Measurements from ENCODE around the gene ADGRG3. TPM values are rescaled to one million over a fixed set of nuclear protein-coding genes. Genes with fewer than 3 reads are reported as not detected.
A peak's percentile ranks its signal among the peaks of the same experiment; 100 is the strongest.

ADGRG3 gene
- total and polyA plus RNA-seq, 9 of the 15 experiments (the other 6 are each of a cell fraction or from before 2014, with no cell fraction given), result 0.09 to 0.52 (median 0.14) TPM; not detected in 3

- TF ChIP-seq ZNF274 (IDR thresholded peaks at IDR 0.05; ENCODE audit: borderline replicate concordance, low read depth, low read length) (no peak), PTRF (tag; IDR thresholded peaks at IDR 0.05) (no peak), ZNF384 (IDR thresholded peaks at IDR 0.05; ENCODE audit: low read depth, low read length) (no peak), SIN3A (IDR thresholded peaks at IDR 0.05; ENCODE audit: borderline replicate concordance in 2 of 2, control insufficient read depth in 1 of 2, low read depth in 2 of 2, low read length in 2 of 2) (no peak), DLX4 (CRISPR knock-in tag; IDR thresholded peaks at IDR 0.05) (no peak), RBM17 (IDR thresholded peaks at IDR 0.05; ENCODE audit: borderline replicate concordance, low read depth, low read length) (no peak), ZBTB8A (IDR thresholded peaks at IDR 0.05; ENCODE audit: partially characterized antibody) (no peak), DDX20 (tag; IDR thresholded peaks at IDR 0.05; ENCODE audit: low read depth) (no peak), PRPF4 (IDR thresholded peaks at IDR 0.05; ENCODE audit: insufficient read depth, low read depth, low read length, poor library complexity, severe bottlenecking) (no peak), ZNF324 (CRISPR knock-in tag; IDR thresholded peaks at IDR 0.05) (no peak), CTCFL (IDR thresholded peaks at IDR 0.05; ENCODE audit: borderline replicate concordance, insufficient read depth, low read depth, low read length, poor library complexity, severe bottlenecking) (no peak), RBM25 (IDR thresholded peaks at IDR 0.05; ENCODE audit: low read depth, low read length, severe bottlenecking) (peak; percentile 90), FOXA3 (CRISPR knock-in tag; conservative IDR thresholded peaks at IDR 0.05 in 1 of 2, IDR thresholded peaks at IDR 0.05 in 1 of 2) (no peak), CBX3 (IDR thresholded peaks at IDR 0.05; ENCODE audit: borderline replicate concordance in 1 of 2, low read length in 2 of 2) (no peak), MLLT1 (IDR thresholded peaks at IDR 0.05) (no peak), BCOR (IDR thresholded peaks at IDR 0.05) (peak; percentile 82)
- TF ChIP-seq, protein P1, sequence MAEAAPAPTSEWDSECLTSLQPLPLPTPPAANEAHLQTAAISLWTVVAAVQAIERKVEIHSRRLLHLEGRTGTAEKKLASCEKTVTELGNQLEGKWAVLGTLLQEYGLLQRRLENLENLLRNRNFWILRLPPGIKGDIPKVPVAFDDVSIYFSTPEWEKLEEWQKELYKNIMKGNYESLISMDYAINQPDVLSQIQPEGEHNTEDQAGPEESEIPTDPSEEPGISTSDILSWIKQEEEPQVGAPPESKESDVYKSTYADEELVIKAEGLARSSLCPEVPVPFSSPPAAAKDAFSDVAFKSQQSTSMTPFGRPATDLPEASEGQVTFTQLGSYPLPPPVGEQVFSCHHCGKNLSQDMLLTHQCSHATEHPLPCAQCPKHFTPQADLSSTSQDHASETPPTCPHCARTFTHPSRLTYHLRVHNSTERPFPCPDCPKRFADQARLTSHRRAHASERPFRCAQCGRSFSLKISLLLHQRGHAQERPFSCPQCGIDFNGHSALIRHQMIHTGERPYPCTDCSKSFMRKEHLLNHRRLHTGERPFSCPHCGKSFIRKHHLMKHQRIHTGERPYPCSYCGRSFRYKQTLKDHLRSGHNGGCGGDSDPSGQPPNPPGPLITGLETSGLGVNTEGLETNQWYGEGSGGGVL (CRISPR knock-in tag; IDR thresholded peaks at IDR 0.05), result no peak
- TF ChIP-seq, protein P2, sequence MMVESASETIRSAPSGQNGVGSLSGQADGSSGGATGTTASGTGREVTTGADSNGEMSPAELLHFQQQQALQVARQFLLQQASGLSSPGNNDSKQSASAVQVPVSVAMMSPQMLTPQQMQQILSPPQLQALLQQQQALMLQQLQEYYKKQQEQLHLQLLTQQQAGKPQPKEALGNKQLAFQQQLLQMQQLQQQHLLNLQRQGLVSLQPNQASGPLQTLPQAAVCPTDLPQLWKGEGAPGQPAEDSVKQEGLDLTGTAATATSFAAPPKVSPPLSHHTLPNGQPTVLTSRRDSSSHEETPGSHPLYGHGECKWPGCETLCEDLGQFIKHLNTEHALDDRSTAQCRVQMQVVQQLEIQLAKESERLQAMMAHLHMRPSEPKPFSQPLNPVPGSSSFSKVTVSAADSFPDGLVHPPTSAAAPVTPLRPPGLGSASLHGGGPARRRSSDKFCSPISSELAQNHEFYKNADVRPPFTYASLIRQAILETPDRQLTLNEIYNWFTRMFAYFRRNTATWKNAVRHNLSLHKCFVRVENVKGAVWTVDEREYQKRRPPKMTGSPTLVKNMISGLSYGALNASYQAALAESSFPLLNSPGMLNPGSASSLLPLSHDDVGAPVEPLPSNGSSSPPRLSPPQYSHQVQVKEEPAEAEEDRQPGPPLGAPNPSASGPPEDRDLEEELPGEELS (CRISPR knock-in tag; IDR thresholded peaks at IDR 0.05; ENCODE audit: borderline replicate concordance), result no peak
Measured at GRCh38 chr16:57656342-57656955, 11.7 kb upstream of the ADGRG3 start (continued).
